Activated naive CD4-positive, alpha-beta T cell treated with Interleukin-2 at 50 U/mL for 16 hours (primary cell): ENCODE results near the gene LDHA.

Experiments
- DNase-seq: peaks from one replicate; pipeline ENCODE4 v3.0.0-alpha.2; 2020

LDHA gene

GRCh38 chr11:18394275-18394927 is at the start of gene LDHA:
LDHA (plus strand) TSS chr11:18394563; CDS start chr11:18396843, 2,280 bp downstream.
- DNase-seq: peak; percentile 99

- no peak for DNase-seq
Measured at GRCh38 chr11:18347471-18348125, 46.8 kb upstream of the LDHA start.

GRCh38 chr11:18352581-18352980 is 41.8 kb upstream of the LDHA start:
- no peak for DNase-seq

GRCh38 chr11:18358646-18359045 is 35.7 kb upstream of the LDHA start:
- DNase-seq: no peak

- DNase-seq: no peak
Measured at GRCh38 chr11:18361154-18361553, 33.2 kb upstream of the LDHA start.

GRCh38 chr11:18364495-18365073 is 29.8 kb upstream of the LDHA start:
- no peak for DNase-seq

GRCh38 chr11:18365741-18366140 is 28.6 kb upstream of the LDHA start:
- DNase-seq: no peak

- no peak for DNase-seq
Measured at GRCh38 chr11:18366286-18366685, 28.1 kb upstream of the LDHA start.

- DNase-seq: no peak
Measured at GRCh38 chr11:18367431-18367830, 26.9 kb upstream of the LDHA start.

- no peak for DNase-seq
Measured at GRCh38 chr11:18368221-18368620, 26.1 kb upstream of the LDHA start.

GRCh38 chr11:18369398-18369797 is 25.0 kb upstream of the LDHA start:
- DNase-seq: no peak

GRCh38 chr11:18371279-18371678 is 23.1 kb upstream of the LDHA start:
- no peak for DNase-seq

GRCh38 chr11:18372201-18372600 is 22.2 kb upstream of the LDHA start:
- no peak for DNase-seq

- DNase-seq: no peak
Measured at GRCh38 chr11:18374956-18375355, 19.4 kb upstream of the LDHA start.

GRCh38 chr11:18375941-18376340 is 18.4 kb upstream of the LDHA start:
- DNase-seq: no peak

GRCh38 chr11:18379201-18379600 is 15.2 kb upstream of the LDHA start:
- DNase-seq: no peak

- DNase-seq: peak; percentile 84
Measured at GRCh38 chr11:18383388-18384156, 10.8 kb upstream of the LDHA start.

- DNase-seq: no peak
Measured at GRCh38 chr11:18384157-18384641, 10.2 kb upstream of the LDHA start.

- no peak for DNase-seq
Measured at GRCh38 chr11:18390088-18390487, 4.3 kb upstream of the LDHA start.

GRCh38 chr11:18392434-18393321 is 1.7 kb upstream of the LDHA start:
- no peak for DNase-seq

GRCh38 chr11:18393581-18394274 is 635 bp upstream of the LDHA start:
- peak; percentile 44 for DNase-seq
